A204.1 (cell line): ENCODE measurements around the gene MUC6.

Source experiments
- FAIRE-seq: peaks from 2 replicates; lab custom pipeline; 2012; peaks lifted over from hg19 to GRCh38; lab: Jason Lieb, UNC

The MUC6 gene

DNA sequence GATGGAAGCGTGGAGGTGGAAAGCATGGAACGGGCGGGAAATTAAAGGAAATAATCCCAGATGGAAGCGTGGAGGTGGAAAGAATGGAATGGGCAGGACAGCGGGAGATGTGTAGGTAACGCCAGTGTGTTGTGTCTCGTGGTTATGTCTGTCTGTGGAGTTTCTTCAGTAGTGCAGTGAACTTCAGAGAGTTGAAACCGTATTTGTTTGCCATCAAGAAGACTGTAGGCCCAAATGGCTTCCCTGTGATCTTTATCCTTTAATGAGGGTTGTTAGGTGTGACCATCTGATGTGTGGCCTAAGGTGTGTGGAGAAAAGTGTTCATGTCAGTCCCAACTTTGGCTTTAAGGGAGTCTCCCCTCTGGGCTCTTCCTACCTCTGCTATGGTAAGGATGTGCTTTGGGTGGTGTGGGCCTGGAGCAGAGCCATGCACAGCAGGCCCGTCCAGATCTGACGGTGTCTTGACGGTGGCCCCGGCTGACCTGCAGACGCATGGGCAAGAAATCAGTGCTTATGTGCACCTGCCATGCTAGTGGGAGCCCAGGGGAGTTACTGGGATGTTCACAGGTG, 71.2 kb downstream of the MUC6 start:
- no peak for FAIRE-seq

DNA sequence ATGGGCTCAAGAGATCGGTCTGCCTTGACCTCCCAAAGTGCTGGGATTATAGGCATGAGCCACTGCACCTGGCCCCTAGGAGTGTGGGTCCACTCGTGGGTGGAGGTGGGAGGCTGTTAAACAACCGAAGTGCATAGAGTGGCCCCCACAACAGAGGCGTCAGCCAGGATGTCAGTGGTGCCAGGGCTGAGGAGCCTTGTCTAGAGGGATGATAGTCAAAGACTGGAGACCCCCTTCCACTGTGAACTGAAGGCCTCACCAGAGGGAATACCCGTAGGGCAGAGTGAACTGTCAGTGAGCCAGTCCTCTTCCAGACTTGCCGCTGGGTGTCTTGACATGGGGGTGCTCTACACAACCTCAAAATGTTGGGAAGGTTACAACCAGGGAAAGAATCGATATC, 72.7 kb downstream of the MUC6 start:
- FAIRE-seq: no peak
